GM23338 (cell line): Measurements from ENCODE around the gene GNB1. TPM values are rescaled to one million over a fixed set of nuclear protein-coding genes. Genes with fewer than 3 reads are reported as not detected.

Source experiments
- ATAC-seq: fragments of 200-7000 bp; cut with Tn5 transposase; 3 replicates; pipeline ENCODE4 v1.9.1; 2020
- DNase-seq: peaks from one replicate; pipeline ENCODE4 v3.0.0-alpha.2; 2015; ENCODE audit warnings: low spot score
- H2AFZ ChIP-seq: fragments of 200-600 bp; sonication (generic); 2 replicates; pipeline ENCODE4 v1.8.0; 2016; ENCODE audit warnings: antibody characterized with exemption, mild to moderate bottlenecking, moderate library complexity
- H3F3A ChIP-seq: fragments of 200-600 bp; sonication (generic); replicated peaks from 2 replicates; pipeline ENCODE4 v1.8.0; 2017; ENCODE audit warnings: antibody characterized with exemption, mixed run types, low read depth
- H3K27ac ChIP-seq: fragments of 200-600 bp; sonication (generic); 2 replicates; pipeline ENCODE4 v1.6.1; 2016; ENCODE audit warnings: low read depth
- H3K27me3 ChIP-seq: fragments of 200-600 bp; sonication (generic); 2 replicates; pipeline ENCODE4 v1.8.0; 2016; ENCODE audit warnings: mild to moderate bottlenecking, mixed run types, moderate library complexity; ENCODE audit not compliant: insufficient read depth
- H3K36me3 ChIP-seq: fragments of 200-600 bp; sonication (generic); 2 replicates; pipeline ENCODE4 v1.8.0; 2016; ENCODE audit warnings: mild to moderate bottlenecking; ENCODE audit not compliant: insufficient read depth
- H3K4me1 ChIP-seq: fragments of 200-600 bp; sonication (generic); 2 replicates; pipeline ENCODE4 v1.8.0; 2016; ENCODE audit warnings: mild to moderate bottlenecking, moderate library complexity; ENCODE audit not compliant: insufficient read depth
- H3K4me2 ChIP-seq: fragments of 200-600 bp; sonication (generic); 2 replicates; pipeline ENCODE4 v1.7.1; 2017; ENCODE audit warnings: mixed run types
- H3K4me3 ChIP-seq: fragments of 200-600 bp; sonication (generic); 2 replicates; pipeline ENCODE4 v1.6.1; 2016; ENCODE audit warnings: mixed run types
- H3K79me2 ChIP-seq: fragments of 200-600 bp; sonication (generic); replicated peaks from 2 replicates; pipeline ENCODE4 v1.8.0; 2017; ENCODE audit warnings: mild to moderate bottlenecking; ENCODE audit not compliant: insufficient read depth
- H3K9me2 ChIP-seq: fragments of 200-600 bp; sonication (generic); 2 replicates; pipeline ENCODE4 v1.8.0; 2017; ENCODE audit not compliant: insufficient read depth
- H4K20me1 ChIP-seq: fragments of 200-600 bp; sonication (generic); replicated peaks from 2 replicates; pipeline ENCODE4 v1.8.0; 2017; ENCODE audit warnings: mild to moderate bottlenecking; ENCODE audit not compliant: insufficient read depth
- H3K27ac Mint-ChIP-seq: 2 replicates; pipeline ENCODE4 v1.8.0; 2020; ENCODE audit warnings: inconsistent platforms, mild to moderate bottlenecking, moderate library complexity, mixed read lengths
- H3K27me3 Mint-ChIP-seq: 3 replicates; pipeline ENCODE4 v1.8.0; 2022; ENCODE audit warnings: low read depth, mild to moderate bottlenecking, moderate library complexity, mixed read lengths, inconsistent platforms; ENCODE audit not compliant: insufficient read depth, poor library complexity
- H3K36me3 Mint-ChIP-seq: 3 replicates; pipeline ENCODE4 v1.8.0; 2021; ENCODE audit warnings: low read depth, mild to moderate bottlenecking, inconsistent platforms, moderate library complexity, mixed read lengths
- H3K4me1 Mint-ChIP-seq: 3 replicates; pipeline ENCODE4 v1.8.0; 2020; ENCODE audit warnings: mild to moderate bottlenecking, inconsistent platforms, mixed read lengths
- H3K4me3 Mint-ChIP-seq: 3 replicates; pipeline ENCODE4 v1.8.0; 2021; ENCODE audit warnings: moderate library complexity, mild to moderate bottlenecking, inconsistent platforms, mixed read lengths
- H3K9me3 Mint-ChIP-seq: 3 replicates; pipeline ENCODE4 v1.8.0; 2020; ENCODE audit warnings: moderate library complexity, mild to moderate bottlenecking, inconsistent platforms, mixed read lengths
- CREB1 ChIP-seq: fragments of 250-450 bp; sonication (Bioruptor Pico); IDR thresholded peaks from 2 replicates; pipeline ENCODE4 v1.5.0; 2020; ENCODE audit warnings: low read depth, mild to moderate bottlenecking, moderate library complexity
- CTCF ChIP-seq, 2 experiments: fragments of 200-600 bp in 1 of 2; sonication (generic) in 1 of 2; conservative IDR thresholded peaks; 2 replicates each; pipeline versions ENCODE4 v1.5.1 to v1.6.1; 2016 to 2017; ENCODE audit warnings: antibody characterized with exemption in 2 of 2, low read depth in 2 of 2, mild to moderate bottlenecking in 2 of 2, moderate library complexity in 1 of 2
- ETS1 ChIP-seq: IDR thresholded peaks from 2 replicates; pipeline ENCODE4 v1.6.1; 2016; ENCODE audit warnings: antibody characterized with exemption
- EZH2 ChIP-seq: fragments of 200-600 bp; sonication (generic); IDR thresholded peaks from one replicate; pipeline ENCODE4 v1.8.0; 2017; ENCODE audit warnings: antibody characterized with exemption, mild to moderate bottlenecking, low read depth; ENCODE audit not compliant: unreplicated experiment
- EZH2phosphoT487 ChIP-seq: fragments of 200-600 bp; sonication (generic); IDR thresholded peaks from one replicate; pipeline ENCODE4 v1.8.1; 2018; ENCODE audit warnings: antibody characterized with exemption; ENCODE audit not compliant: unreplicated experiment
- JUNB ChIP-seq: IDR thresholded peaks from one replicate; pipeline ENCODE4 v1.6.1; 2016; ENCODE audit warnings: antibody characterized with exemption; ENCODE audit not compliant: unreplicated experiment
- NANOG ChIP-seq: IDR thresholded peaks from 2 replicates; pipeline ENCODE4 v1.6.1; 2016; ENCODE audit warnings: antibody characterized with exemption, borderline replicate concordance
- POLR2AphosphoS5 ChIP-seq: IDR thresholded peaks from 2 replicates; pipeline ENCODE4 v1.6.1; 2016; ENCODE audit warnings: antibody characterized with exemption, low read depth
- REST ChIP-seq: IDR thresholded peaks from one replicate; pipeline ENCODE4 v1.6.1; 2018; ENCODE audit warnings: antibody characterized with exemption; ENCODE audit not compliant: unreplicated experiment
- STAT1 ChIP-seq: IDR thresholded peaks from one replicate; pipeline ENCODE4 v1.6.1; 2016; ENCODE audit warnings: antibody characterized with exemption; ENCODE audit not compliant: unreplicated experiment
- ZNF114 ChIP-seq: fragments of 250-450 bp; sonication (Bioruptor Pico); IDR thresholded peaks from 2 replicates; pipeline ENCODE4 v1.5.0; 2020; ENCODE audit warnings: mild to moderate bottlenecking, moderate library complexity
- ZNF331 ChIP-seq: fragments of 250-450 bp; sonication (Bioruptor Pico); IDR thresholded peaks from 2 replicates; pipeline ENCODE4 v1.5.0; 2020; ENCODE audit warnings: low read depth, mild to moderate bottlenecking, moderate library complexity
- ZNF462 ChIP-seq: fragments of 250-450 bp; sonication (Bioruptor Pico); IDR thresholded peaks from 2 replicates; pipeline ENCODE4 v1.5.0; 2020; ENCODE audit warnings: mild to moderate bottlenecking, moderate library complexity
- polyA plus RNA-seq: library from polyadenylated mRNA; unstranded; fragments of >200 nt; fragmentation: Nextera tagmentation; extraction: Ambion mirVana; gene quantifications from 2 replicates; pipeline ENCODE4 v1.2.1, GENCODE V29; 2016
- total RNA-seq: library from RNA; depleted of rRNA; stranded (reverse); fragments of >200 nt; shearing (Covaris generic); gene quantifications from 2 replicates; pipeline ENCODE4 v1.2.3, GENCODE V29; 2014

GNB1 gene
- total and polyA plus RNA-seq, 2 experiments from 2014 or later: 65.4 to 138 TPM

DNA sequence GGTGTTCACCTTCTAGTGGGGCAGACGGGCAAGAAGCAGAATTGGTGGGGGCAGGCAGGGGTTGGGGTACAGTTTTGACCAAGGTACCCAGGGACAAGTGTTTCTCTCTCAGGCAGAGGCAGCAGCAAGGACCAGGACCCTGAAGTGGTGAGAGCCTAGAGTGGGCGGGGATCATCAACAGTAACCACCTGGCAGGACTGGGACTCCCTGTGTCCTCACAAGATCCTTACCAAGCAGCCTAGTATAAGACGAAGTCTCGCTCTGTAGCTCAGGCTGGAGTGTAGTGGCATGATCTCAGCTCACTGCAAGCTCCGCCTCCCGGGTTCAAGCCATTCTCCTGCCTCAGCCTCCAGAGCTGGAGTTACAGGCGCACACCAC is 109.4 kb downstream of the GNB1 start:
- Mint-ChIP-seq H3K27ac (no peak overlapping the region), H3K4me3 (0 out of 3 replicates have a peak overlapping the region, but pooled peaks have one; percentile 16), H3K9me3 (no peaks in the 10 kb centered on the region), H3K27me3 (peaks cover 38% of the 10 kb centered on the region), H3K4me1 (peaks cover 45% of the 10 kb centered on the region), H3K36me3 (peaks cover 24% of the 10 kb centered on the region)
- Histone ChIP-seq H3K79me2 (peaks cover 15% of the 10 kb centered on the region), H4K20me1 (peaks cover 14% of the 10 kb centered on the region), H2AFZ (no peak overlapping the region), H3K9me2 (no peaks in the 10 kb centered on the region), H3K4me2 (peak overlapping the region; percentile 95), H3K27me3 (no peaks in the 10 kb centered on the region), H3K36me3 (peaks cover 12% of the 10 kb centered on the region), H3K4me1 (peaks cover 40% of the 10 kb centered on the region), H3K27ac (peak overlapping the region; percentile 88; the same call in 1 of the 2 replicates), H3K4me3 (peak overlapping the region; percentile 64; the same call in 1 of the 2 replicates), H3F3A (peaks cover 47% of the 10 kb centered on the region)
- no peak for TF ChIP-seq ZNF331 (CRISPR knock-in tag)
- no peak for TF ChIP-seq EZH2phosphoT487
- no peak for TF ChIP-seq JUNB
- TF ChIP-seq POLR2AphosphoS5: no peak
- TF ChIP-seq CREB1 (CRISPR knock-in tag): no peak
- TF ChIP-seq NANOG: no peak
- TF ChIP-seq ETS1: no peak
- TF ChIP-seq REST: no peak
- TF ChIP-seq ZNF114 (CRISPR knock-in tag): no peak
- TF ChIP-seq CTCF (conservative IDR thresholded peaks at IDR 0.05; ENCODE audit: low read depth in 2 of 2): no peak
- no peak for TF ChIP-seq ZNF462 (CRISPR knock-in tag)
- no peak for TF ChIP-seq EZH2
- TF ChIP-seq STAT1: no peak
- ATAC-seq (no peak), DNase-seq (no peak)
